ENCODE data around the gene SGMS1. TPM values are rescaled to one million over a fixed set of nuclear protein-coding genes. Genes with fewer than 3 reads are reported as not detected.

Gene SGMS1
- polyA plus RNA-seq, 1 of the 3 experiments (the other 2 are of a cell fraction), result 6.3 TPM

GRCh38 chr10:50420196-50420595 lies 203.6 kb downstream of the SGMS1 start:
- ChIA-PET POLR2A (no interaction called here), CTCF (interaction anchor here (0.6 to 1.7 kb wide), 6 partner anchors 9 to 205 kb away, joined by 3 to 4 read pairs (median 3); no protein-coding TSS in a partner anchor)
- H3K79me2 ChIP-seq (ENCODE audit: insufficient read depth), result peaks cover 27% of the 10 kb centered on the region
- H3K36me3 ChIP-seq (replicated peaks in 1 of 2; ENCODE audit: control insufficient read depth in 1 of 2, insufficient read depth in 2 of 2, low read length in 1 of 2), result no peaks in the 10 kb centered on the region
- no peaks in the 10 kb centered on the region for H3K27me3 ChIP-seq (ENCODE audit: insufficient read depth)
- no peak for DNase-seq
- H3K27ac ChIP-seq (ENCODE audit: low read depth in 2 of 2, low read length in 1 of 2), result no peak overlapping the region
- no peak overlapping the region for H3K4me2 ChIP-seq
- H3F3A ChIP-seq (replicated peaks; ENCODE audit: insufficient read depth), result no peaks in the 10 kb centered on the region
- peaks cover 5% of the 10 kb centered on the region in 2 experiments; a peak in 1 of 4 replicates for H3K4me1 ChIP-seq (ENCODE audit: control insufficient read depth in 1 of 2, insufficient read depth in 2 of 2, low read depth in 1 of 2, low read length in 1 of 2)
- no peaks in the 10 kb centered on the region for H3K9me3 ChIP-seq
- H3K4me3 ChIP-seq (ENCODE audit: low read depth in 2 of 2, low read length in 1 of 2), result no peak overlapping the region
- H2AFZ ChIP-seq (ENCODE audit: low read depth), result no peak overlapping the region
- no peak overlapping the region for H3K9ac ChIP-seq
- H3K9me2 ChIP-seq, result no peaks in the 10 kb centered on the region
- H4K20me1 ChIP-seq (ENCODE audit: insufficient read depth), result peaks cover 5% of the 10 kb centered on the region; the same call in 1 of the 2 replicates
- TF ChIP-seq GATA2 (CRISPR knock-in tag; IDR thresholded peaks at IDR 0.05) (no peak), MEF2A (IDR thresholded peaks at IDR 0.05; ENCODE audit: borderline replicate concordance, low read depth) (no peak), NRF1 (IDR thresholded peaks at IDR 0.05; ENCODE audit: low read depth, low read length) (no peak), IRF3 (IDR thresholded peaks at IDR 0.05; ENCODE audit: low read depth, low read length) (no peak), MXI1 (IDR thresholded peaks at IDR 0.05; ENCODE audit: low read depth, low read length) (no peak), EZH2phosphoT487 (IDR thresholded peaks at IDR 0.05; ENCODE audit: borderline replicate concordance, low read depth) (no peak), TEAD4 (IDR thresholded peaks at IDR 0.05; ENCODE audit: borderline replicate concordance, insufficient read depth) (no peak), YY1 (IDR thresholded peaks at IDR 0.05; ENCODE audit: low read depth) (no peak), NFIC (IDR thresholded peaks at IDR 0.05; ENCODE audit: borderline replicate concordance) (no peak), RCOR1 (IDR thresholded peaks at IDR 0.05; ENCODE audit: low read length) (no peak), FOXJ3 (CRISPR knock-in tag; IDR thresholded peaks at IDR 0.05) (no peak)
- 90% methylated on average over 6 of the region's 6 CpGs for WGBS (ENCODE audit: low lambda C conversion rate)

GRCh38 chr10:50419756-50420155 lies 204.0 kb downstream of the SGMS1 start:
- H3K9me3 ChIP-seq, result no peaks in the 10 kb centered on the region
- ChIA-PET CTCF (interaction anchor here (1.1 kb wide), 2 partner anchors 16 to 51 kb away, joined by 3 read pairs; no protein-coding TSS in a partner anchor), POLR2A (no interaction called here)
- no peak for DNase-seq
- peaks cover 5% of the 10 kb centered on the region in 2 experiments; a peak in 1 of 4 replicates for H3K4me1 ChIP-seq (ENCODE audit: control insufficient read depth in 1 of 2, insufficient read depth in 2 of 2, low read depth in 1 of 2, low read length in 1 of 2)
- no peaks in the 10 kb centered on the region for H3K27me3 ChIP-seq (ENCODE audit: insufficient read depth)
- H3K4me2 ChIP-seq, result no peak overlapping the region
- H3F3A ChIP-seq (replicated peaks; ENCODE audit: insufficient read depth), result no peaks in the 10 kb centered on the region
- H3K9me2 ChIP-seq, result no peaks in the 10 kb centered on the region
- no peak overlapping the region for H2AFZ ChIP-seq (ENCODE audit: low read depth)
- WGBS (ENCODE audit: low lambda C conversion rate), result 90% methylated on average over 3 of the region's 3 CpGs
- peaks cover 5% of the 10 kb centered on the region; the same call in 1 of the 2 replicates for H4K20me1 ChIP-seq (ENCODE audit: insufficient read depth)
- no peak overlapping the region for H3K27ac ChIP-seq (ENCODE audit: low read depth in 2 of 2, low read length in 1 of 2)
- H3K79me2 ChIP-seq (ENCODE audit: insufficient read depth), result peaks cover 31% of the 10 kb centered on the region
- H3K4me3 ChIP-seq (ENCODE audit: low read depth in 2 of 2, low read length in 1 of 2), result no peak overlapping the region
- TF ChIP-seq NRF1 (IDR thresholded peaks at IDR 0.05; ENCODE audit: low read depth, low read length) (no peak), TAF1 (IDR thresholded peaks at IDR 0.05; ENCODE audit: borderline replicate concordance, low read depth, low read length) (no peak)
- no peaks in the 10 kb centered on the region for H3K36me3 ChIP-seq (replicated peaks in 1 of 2; ENCODE audit: control insufficient read depth in 1 of 2, insufficient read depth in 2 of 2, low read length in 1 of 2)
- no peak overlapping the region for H3K9ac ChIP-seq
